Rectal smooth muscle tissue (tissue), 1 donor: ENCODE data around the gene CRYBG2.

Experiments
- H3K27ac ChIP-seq: one replicate; pipeline ENCODE4 v1.7.0; 2013; ENCODE audit warnings: low read depth, low read length, inconsistent platforms
- H3K27me3 ChIP-seq: one replicate; pipeline ENCODE4 v1.7.0; 2013; ENCODE audit warnings: low read length; ENCODE audit not compliant: control insufficient read depth, insufficient read depth
- H3K36me3 ChIP-seq: one replicate; pipeline ENCODE4 v1.7.0; 2013; ENCODE audit warnings: low read length; ENCODE audit not compliant: control insufficient read depth, insufficient read depth
- H3K4me1 ChIP-seq: one replicate; pipeline ENCODE4 v1.7.0; 2013; ENCODE audit warnings: low read length; ENCODE audit not compliant: control insufficient read depth, insufficient read depth
- H3K4me3 ChIP-seq: one replicate; pipeline ENCODE4 v1.7.0; 2013; ENCODE audit warnings: low read length
- H3K9ac ChIP-seq: one replicate; pipeline ENCODE4 v1.7.0; 2013; ENCODE audit warnings: low read length

CRYBG2 gene

GRCh38 chr1:26275580-26276431 is 78.1 kb downstream of the CRYBG2 start:
- Histone ChIP-seq H3K9ac (no peak overlapping the region), H3K27me3 (no peaks in the 10 kb centered on the region), H3K4me1 (peaks cover 7% of the 10 kb centered on the region), H3K4me3 (no peak overlapping the region), H3K36me3 (no peaks in the 10 kb centered on the region), H3K27ac (peak overlapping the region; percentile 8)

GRCh38 chr1:26274801-26275425 is 79.0 kb downstream of the CRYBG2 start:
- no peak overlapping the region for H3K4me3 ChIP-seq
- H3K27ac ChIP-seq, result no peak overlapping the region
- peaks cover 7% of the 10 kb centered on the region for H3K4me1 ChIP-seq
- H3K27me3 ChIP-seq, result no peaks in the 10 kb centered on the region
- no peak overlapping the region for H3K9ac ChIP-seq
- no peaks in the 10 kb centered on the region for H3K36me3 ChIP-seq
